NCI-H2171 (cell line): ENCODE data around the gene PREX1.

Experiments
- DNase-seq: peaks from one replicate; lab custom pipeline; 2025; lab: John Stamatoyannopoulos, UW

Gene PREX1

GRCh38 chr20:48735112-48735511 lies 92.7 kb downstream of the PREX1 start:
- DNase-seq = no peak

DNA sequence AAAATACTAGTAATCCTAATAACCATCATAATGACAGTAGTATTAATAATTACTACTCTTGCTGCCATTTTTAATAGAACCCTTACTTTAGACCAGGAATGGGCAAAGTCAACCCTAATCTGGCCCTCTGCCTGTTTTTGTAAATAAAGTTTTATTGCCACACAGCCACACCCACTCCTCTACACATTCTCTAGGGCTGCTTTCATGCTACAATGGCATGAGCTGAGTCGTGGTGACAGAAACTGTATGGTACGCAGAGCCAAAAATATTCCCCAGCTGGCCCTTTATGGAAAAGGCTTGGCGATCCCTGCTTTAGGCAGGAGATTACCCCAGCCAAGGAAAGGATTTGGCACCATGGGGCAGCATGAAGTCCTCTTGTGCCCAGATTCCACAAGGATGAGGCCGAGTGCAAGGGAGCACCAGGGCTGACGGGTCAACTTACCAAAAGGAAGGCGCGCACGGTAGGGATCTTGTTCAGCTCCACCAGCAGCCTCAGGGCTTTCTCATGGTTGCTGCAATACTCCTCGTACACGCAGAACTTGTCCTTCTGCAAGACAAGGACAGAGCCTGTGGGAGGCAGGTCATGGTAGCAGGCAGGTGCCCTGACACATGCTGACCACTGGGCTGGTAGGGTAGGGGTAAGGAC lies 93.6 kb downstream of the PREX1 start:
- DNase-seq = no peak

- DNase-seq = no peak
These were observed 94.5 kb downstream of the PREX1 start for GRCh38 chr20:48733296-48733790.

GRCh38 chr20:48732081-48732829 lies 95.5 kb downstream of the PREX1 start:
- peak; percentile 79 for DNase-seq

- peak; percentile 83 for DNase-seq
These were observed 96.3 kb downstream of the PREX1 start for GRCh38 chr20:48731536-48731935.

GRCh38 chr20:48730977-48731376 lies 96.8 kb downstream of the PREX1 start:
- DNase-seq = no peak

DNA sequence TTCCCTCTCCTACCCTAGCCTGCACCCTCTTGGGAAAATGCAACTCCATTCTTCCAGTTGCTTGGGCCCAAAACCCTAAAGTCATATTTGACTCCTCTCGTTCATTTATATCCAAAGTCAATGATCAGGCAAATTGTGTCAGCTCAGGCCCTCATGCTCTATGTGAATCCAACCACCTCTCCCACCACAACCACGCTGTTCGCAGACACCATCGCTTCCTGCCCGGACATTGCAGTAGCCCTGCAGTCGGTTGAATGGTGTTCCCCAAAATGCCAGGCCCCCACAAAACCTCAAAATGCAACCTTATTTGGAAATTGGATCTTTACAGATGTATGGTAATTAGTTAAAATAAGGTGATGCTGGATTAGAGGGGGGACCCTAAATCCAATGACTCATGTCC lies 98.3 kb downstream of the PREX1 start:
- DNase-seq = no peak

DNA sequence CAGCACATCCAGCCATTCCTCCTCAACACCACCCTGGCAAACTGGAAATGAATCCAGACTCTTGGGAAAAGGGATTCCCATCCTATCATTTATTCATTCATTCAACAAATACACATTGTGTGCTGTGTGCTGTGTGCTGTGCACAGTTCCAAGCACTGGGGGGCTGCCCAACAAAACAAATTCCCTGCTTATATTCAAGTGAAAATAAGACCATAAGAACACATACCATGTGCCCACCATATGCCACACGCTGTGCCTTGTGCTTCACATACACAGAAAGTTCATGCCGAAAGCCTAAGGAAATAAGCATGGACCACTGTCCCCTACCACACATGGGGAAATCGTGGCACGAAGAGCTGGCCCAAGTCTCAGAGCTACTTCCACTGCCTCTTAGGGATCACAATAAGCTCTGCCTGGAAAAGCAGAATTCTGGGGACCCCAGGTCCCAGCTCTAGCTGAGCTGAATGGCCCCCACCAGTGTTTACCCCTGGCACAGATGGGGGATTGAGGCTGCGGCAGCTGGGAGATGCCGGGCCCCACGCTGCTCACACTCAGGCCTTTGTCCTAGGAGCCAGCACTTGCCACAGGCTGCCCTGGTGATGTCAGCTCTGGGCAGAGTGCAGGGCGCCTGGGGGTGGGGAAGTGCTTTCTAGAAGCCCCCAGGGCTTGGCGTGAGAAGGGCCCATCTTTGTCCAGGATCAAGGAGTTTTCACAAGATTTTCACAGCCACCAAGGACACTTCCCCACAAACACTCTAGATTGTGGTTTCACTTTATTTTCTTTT lies 99.6 kb downstream of the PREX1 start:
- DNase-seq = no peak

GRCh38 chr20:48727226-48727625 lies 100.6 kb downstream of the PREX1 start:
- no peak for DNase-seq

- no peak for DNase-seq
These were observed 102.2 kb downstream of the PREX1 start for GRCh38 chr20:48725555-48725991.

GRCh38 chr20:48724891-48725554 lies 102.8 kb downstream of the PREX1 start:
- DNase-seq = no peak

DNA sequence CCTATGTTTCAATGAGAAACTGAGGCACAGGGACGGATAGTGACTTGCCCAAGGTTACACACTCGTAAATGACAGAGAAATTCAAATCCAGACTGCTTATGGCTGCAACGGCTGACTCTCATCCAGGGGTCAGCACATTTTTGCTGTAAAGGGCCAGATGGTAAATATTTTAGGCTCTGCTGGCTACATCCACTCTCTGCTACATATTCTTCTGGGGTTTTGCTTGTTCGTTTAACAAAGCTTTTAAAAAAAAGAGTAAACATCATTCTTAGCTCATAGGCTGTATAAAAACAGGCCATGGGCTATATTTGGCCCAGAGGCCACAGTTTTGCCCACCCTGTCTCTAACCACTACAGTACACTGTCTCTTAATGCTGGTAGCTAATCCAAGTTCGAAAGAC lies 103.4 kb downstream of the PREX1 start:
- DNase-seq = no peak

DNA sequence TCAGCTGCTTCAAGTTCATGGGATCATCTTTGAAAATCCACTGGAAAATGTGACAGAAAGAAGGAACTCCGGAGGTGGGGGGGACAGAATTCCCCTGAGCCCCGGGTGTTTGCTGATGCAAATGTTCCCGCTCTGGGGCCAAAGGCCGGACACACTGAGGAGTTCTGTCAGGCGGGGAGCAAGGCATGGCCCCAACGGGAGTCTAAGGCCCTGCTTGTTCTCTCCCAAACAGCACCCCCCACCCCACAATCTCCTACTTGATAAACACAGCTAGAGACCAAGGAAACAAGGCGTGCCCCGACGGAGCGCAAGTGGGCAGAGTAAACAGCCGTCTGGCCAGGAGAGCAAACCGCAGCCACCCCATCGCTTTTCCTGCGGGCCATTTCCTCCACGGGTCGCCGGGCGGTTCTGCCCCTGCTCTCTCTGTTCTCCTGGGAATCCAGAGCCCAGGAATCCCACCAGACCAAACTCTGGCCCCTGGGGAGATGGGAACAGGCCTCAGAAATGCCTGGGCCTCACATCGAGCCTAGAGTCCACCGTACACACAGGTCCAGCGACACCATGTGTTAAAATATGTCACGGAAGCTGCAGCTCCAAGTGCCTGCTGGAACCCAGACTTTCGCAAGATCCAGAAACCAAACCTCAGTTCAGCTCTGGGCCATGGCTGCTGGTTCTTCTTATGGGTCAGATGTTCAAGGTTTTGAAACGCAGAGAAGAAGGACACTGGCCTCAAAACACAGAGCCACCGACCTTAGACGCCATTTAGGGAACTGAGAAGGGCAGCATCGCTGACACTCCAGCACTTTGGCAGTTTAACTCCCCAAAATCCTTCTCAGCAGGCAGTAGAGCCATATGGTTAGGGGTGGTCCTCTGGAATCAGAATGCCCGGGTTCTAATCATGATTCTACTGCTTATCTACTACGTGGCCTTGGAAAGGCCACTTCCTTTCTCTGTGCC lies 104.2 kb downstream of the PREX1 start:
- DNase-seq = no peak

GRCh38 chr20:48722737-48723191 lies 105.0 kb downstream of the PREX1 start:
- DNase-seq = peak; percentile 21

- DNase-seq = no peak
These were observed 105.6 kb downstream of the PREX1 start for GRCh38 chr20:48722002-48722731.

- no peak for DNase-seq
These were observed 106.3 kb downstream of the PREX1 start for GRCh38 chr20:48721324-48722001.

- DNase-seq = no peak
These were observed 107.4 kb downstream of the PREX1 start for GRCh38 chr20:48720256-48720985.

GRCh38 chr20:48719598-48720255 lies 108.1 kb downstream of the PREX1 start:
- no peak for DNase-seq
